MM.1S (cell line): ENCODE data around the gene CTNNBL1.

Experiments used
- DNase-seq: peaks from one replicate; pipeline ENCODE4 v3.0.0-alpha.2; 2015
- H2AFZ ChIP-seq: fragments of 300-600 bp; sonication (generic); 2 replicates; pipeline ENCODE4 v1.6.0; 2016; ENCODE audit warnings: antibody characterized with exemption, low read length
- H3F3A ChIP-seq: fragments of 300-600 bp; sonication (generic); 2 replicates; pipeline ENCODE4 v1.6.1; 2016; ENCODE audit warnings: mild to moderate bottlenecking, antibody characterized with exemption, low read length, moderate library complexity, mixed read lengths; ENCODE audit not compliant: insufficient read depth
- H3K27ac ChIP-seq: fragments of 300-600 bp; sonication (generic); 2 replicates; pipeline ENCODE4 v1.5.1; 2016; ENCODE audit warnings: mild to moderate bottlenecking, low read length
- H3K27me3 ChIP-seq: fragments of 300-600 bp; sonication (generic); replicated peaks from 2 replicates; pipeline ENCODE4 v1.6.0; 2016; ENCODE audit warnings: low read length; ENCODE audit not compliant: insufficient read depth
- H3K36me3 ChIP-seq: fragments of 300-600 bp; sonication (generic); replicated peaks from 2 replicates; pipeline ENCODE4 v1.6.1; 2016; ENCODE audit warnings: mild to moderate bottlenecking, low read length, mixed read lengths; ENCODE audit not compliant: insufficient read depth
- H3K4me1 ChIP-seq: fragments of 300-600 bp; sonication (generic); 2 replicates; pipeline ENCODE4 v1.6.1; 2016; ENCODE audit warnings: low read length, mixed read lengths
- H3K4me2 ChIP-seq: fragments of 300-600 bp; sonication (generic); 2 replicates; pipeline ENCODE4 v1.6.0; 2016; ENCODE audit warnings: low read depth, low read length
- H3K4me3 ChIP-seq: fragments of 300-600 bp; sonication (generic); 2 replicates; pipeline ENCODE4 v1.5.1; 2016; ENCODE audit warnings: low read length, mixed read lengths
- H3K79me2 ChIP-seq: fragments of 300-600 bp; sonication (generic); 2 replicates; pipeline ENCODE4 v1.6.1; 2016; ENCODE audit warnings: mixed run types, low read length, mixed read lengths
- H3K9ac ChIP-seq: fragments of 300-600 bp; sonication (generic); 2 replicates; pipeline ENCODE4 v1.6.1; 2016; ENCODE audit warnings: low read length, mixed read lengths
- H3K9me2 ChIP-seq: fragments of 300-600 bp; sonication (generic); replicated peaks from 2 replicates; pipeline ENCODE4 v1.6.1; 2016; ENCODE audit warnings: mild to moderate bottlenecking, low read length, mixed read lengths; ENCODE audit not compliant: insufficient read depth
- H3K9me3 ChIP-seq: fragments of 300-600 bp; sonication (generic); replicated peaks from 2 replicates; pipeline ENCODE4 v1.6.1; 2016; ENCODE audit warnings: mild to moderate bottlenecking, low read length, mixed read lengths; ENCODE audit not compliant: insufficient read depth
- H4K20me1 ChIP-seq: fragments of 300-600 bp; sonication (generic); 2 replicates; pipeline ENCODE4 v1.6.1; 2016; ENCODE audit warnings: mild to moderate bottlenecking, low read length, moderate library complexity, mixed read lengths; ENCODE audit not compliant: insufficient read depth
- CTCF ChIP-seq: fragments of 300-600 bp; sonication (generic); IDR thresholded peaks from 2 replicates; pipeline ENCODE4 v1.5.1; 2016; ENCODE audit warnings: antibody characterized with exemption, low read length, mixed read lengths
- EZH2 ChIP-seq: fragments of 300-600 bp; sonication (generic); optimal IDR thresholded peaks from 2 replicates; pipeline ENCODE3; 2017; ENCODE audit warnings: low read depth, mild to moderate bottlenecking, antibody characterized with exemption, low read length, mixed read lengths
- EZH2phosphoT487 ChIP-seq: fragments of 300-600 bp; sonication (generic); IDR thresholded peaks from 2 replicates; pipeline ENCODE4 v1.6.1; 2018; ENCODE audit warnings: antibody characterized with exemption, low read length

The CTNNBL1 gene

GRCh38 chr20:37688093-37688492, 5.7 kb upstream of the CTNNBL1 start:
- H3K9me2 ChIP-seq = no peaks in the 10 kb centered on the region
- H4K20me1 ChIP-seq = no peaks in the 10 kb centered on the region
- H3K79me2 ChIP-seq = no peaks in the 10 kb centered on the region
- H3K27ac ChIP-seq = no peak overlapping the region
- DNase-seq = no peak
- H3K9ac ChIP-seq = no peak overlapping the region
- H3K36me3 ChIP-seq = no peaks in the 10 kb centered on the region
- no peak overlapping the region for H2AFZ ChIP-seq
- no peak overlapping the region for H3K4me3 ChIP-seq
- H3K27me3 ChIP-seq = peaks cover 11% of the 10 kb centered on the region
- no peak overlapping the region for H3K4me2 ChIP-seq
- H3K4me1 ChIP-seq = no peaks in the 10 kb centered on the region
- no peaks in the 10 kb centered on the region for H3K9me3 ChIP-seq
- no peaks in the 10 kb centered on the region for H3F3A ChIP-seq
- no peak for TF ChIP-seq CTCF
- no peak for TF ChIP-seq EZH2

GRCh38 chr20:37690626-37691369, 3.0 kb upstream of the CTNNBL1 start:
- no peak overlapping the region for H3K9ac ChIP-seq
- no peak overlapping the region for H3K4me3 ChIP-seq
- peaks cover 4% of the 10 kb centered on the region; the same call in 1 of the 2 replicates for H3K4me1 ChIP-seq
- H3K27me3 ChIP-seq = peaks cover 11% of the 10 kb centered on the region
- no peak overlapping the region for H3K27ac ChIP-seq
- no peak overlapping the region for H2AFZ ChIP-seq
- H3K9me3 ChIP-seq = no peaks in the 10 kb centered on the region
- no peaks in the 10 kb centered on the region for H4K20me1 ChIP-seq
- H3K4me2 ChIP-seq = no peak overlapping the region
- H3K36me3 ChIP-seq = no peaks in the 10 kb centered on the region
- peaks cover 18% of the 10 kb centered on the region for H3K79me2 ChIP-seq
- no peak for DNase-seq
- H3F3A ChIP-seq = no peaks in the 10 kb centered on the region
- H3K9me2 ChIP-seq = no peaks in the 10 kb centered on the region
- TF ChIP-seq EZH2 (no peak), CTCF (no peak), EZH2phosphoT487 (no peak)

- no peak overlapping the region for H3K9ac ChIP-seq
- H3K4me1 ChIP-seq = peaks cover 4% of the 10 kb centered on the region; the same call in 1 of the 2 replicates
- no peak overlapping the region for H3K27ac ChIP-seq
- H3K27me3 ChIP-seq = peaks cover 11% of the 10 kb centered on the region
- H2AFZ ChIP-seq = no peak overlapping the region
- no peak for TF ChIP-seq CTCF
- no peak for TF ChIP-seq EZH2
- TF ChIP-seq EZH2phosphoT487 = no peak
- H3K36me3 ChIP-seq = no peaks in the 10 kb centered on the region
- peaks cover 28% of the 10 kb centered on the region for H3K79me2 ChIP-seq
- H3K9me2 ChIP-seq = no peaks in the 10 kb centered on the region
- H3F3A ChIP-seq = no peaks in the 10 kb centered on the region
- H3K4me3 ChIP-seq = no peak overlapping the region
- DNase-seq = no peak
- H3K4me2 ChIP-seq = no peak overlapping the region
- no peaks in the 10 kb centered on the region for H3K9me3 ChIP-seq
- no peaks in the 10 kb centered on the region for H4K20me1 ChIP-seq
These were observed 1.2 kb upstream of the CTNNBL1 start for GRCh38 chr20:37692459-37693166.
